ENCODE data around the gene IQUB.
"Not testable (repeated sequence)": the region's sequence is repeated elsewhere in the genome, so short reads cannot be mapped to it uniquely, and the experiment has no call there.

The IQUB gene

DNA sequence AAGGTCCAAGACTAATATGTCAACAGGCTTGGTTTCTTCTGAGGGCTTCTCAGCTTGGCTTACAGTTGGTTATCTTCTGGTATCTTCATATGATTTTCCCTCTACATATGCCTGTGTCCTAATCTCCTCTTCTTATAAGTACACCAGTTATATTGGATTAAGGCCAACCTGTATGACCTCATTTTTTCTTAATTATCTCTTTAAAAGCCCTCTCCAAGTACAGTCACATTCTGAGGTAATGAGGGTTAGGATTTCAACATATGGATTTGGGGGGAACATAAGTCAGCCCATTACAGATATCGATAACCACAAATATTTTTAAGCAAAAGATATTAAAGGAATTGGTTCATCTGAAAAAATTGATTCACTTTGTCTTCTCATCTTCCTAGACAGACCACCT, 49.2 kb downstream of the IQUB start:
- peak; percentile 22 for DNase-seq

DNA sequence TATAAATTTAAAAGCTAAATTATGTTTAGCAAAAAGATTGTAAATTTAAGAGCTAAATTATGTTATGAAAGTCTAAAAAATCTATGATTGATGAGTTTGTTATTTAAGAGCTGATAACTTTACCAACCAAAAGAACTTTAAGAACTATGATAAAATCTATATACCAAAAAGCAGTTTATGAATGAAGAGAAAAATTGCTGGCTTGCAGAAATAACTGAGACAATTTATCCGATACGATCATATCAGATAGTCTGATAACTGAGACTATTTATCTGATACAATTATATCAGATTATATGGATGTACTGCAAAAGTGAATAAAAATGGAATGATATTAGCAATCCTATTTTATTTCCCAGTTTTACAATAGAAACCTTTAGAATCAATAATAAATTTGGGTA, 50.2 kb downstream of the IQUB start:
- no peak for DNase-seq

DNA sequence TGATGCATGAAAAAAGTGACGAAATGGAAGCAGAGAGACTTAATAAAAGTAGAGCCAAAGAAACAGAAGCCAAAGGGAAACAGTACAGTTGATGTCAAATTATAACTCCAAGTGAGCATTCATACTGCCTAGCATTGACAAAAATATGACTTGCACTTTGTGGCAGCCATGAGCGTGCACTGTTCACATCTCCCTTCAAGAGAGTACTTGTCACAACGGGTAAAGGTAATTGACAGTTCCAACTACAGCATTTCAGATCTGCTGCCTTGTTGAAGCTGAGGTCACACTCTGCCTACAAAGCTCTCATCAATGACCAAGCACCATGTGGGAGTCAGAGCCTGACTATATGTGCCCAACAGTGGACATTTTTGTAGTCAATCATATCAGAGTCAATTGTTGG, 54.3 kb downstream of the IQUB start:
- no peak for DNase-seq

DNA sequence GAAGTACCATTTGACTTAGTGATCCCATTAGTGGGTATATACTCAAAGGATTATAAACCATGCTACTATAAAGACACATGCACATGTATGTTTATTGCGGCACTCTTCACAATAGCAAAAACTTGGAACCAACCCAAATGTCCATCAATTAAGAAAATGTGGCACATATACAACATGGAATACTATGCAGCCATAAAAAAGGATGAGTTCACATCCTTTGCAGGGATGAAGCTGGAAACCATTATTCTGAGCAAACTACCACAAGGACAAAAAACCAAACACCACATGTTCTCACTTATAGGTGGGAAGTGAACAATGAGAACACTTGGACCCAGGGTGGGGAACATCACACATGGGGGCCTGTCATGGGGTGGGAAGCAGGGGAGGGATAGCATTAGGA, 56.3 kb downstream of the IQUB start:
- not testable (repeated sequence) for DNase-seq

DNA sequence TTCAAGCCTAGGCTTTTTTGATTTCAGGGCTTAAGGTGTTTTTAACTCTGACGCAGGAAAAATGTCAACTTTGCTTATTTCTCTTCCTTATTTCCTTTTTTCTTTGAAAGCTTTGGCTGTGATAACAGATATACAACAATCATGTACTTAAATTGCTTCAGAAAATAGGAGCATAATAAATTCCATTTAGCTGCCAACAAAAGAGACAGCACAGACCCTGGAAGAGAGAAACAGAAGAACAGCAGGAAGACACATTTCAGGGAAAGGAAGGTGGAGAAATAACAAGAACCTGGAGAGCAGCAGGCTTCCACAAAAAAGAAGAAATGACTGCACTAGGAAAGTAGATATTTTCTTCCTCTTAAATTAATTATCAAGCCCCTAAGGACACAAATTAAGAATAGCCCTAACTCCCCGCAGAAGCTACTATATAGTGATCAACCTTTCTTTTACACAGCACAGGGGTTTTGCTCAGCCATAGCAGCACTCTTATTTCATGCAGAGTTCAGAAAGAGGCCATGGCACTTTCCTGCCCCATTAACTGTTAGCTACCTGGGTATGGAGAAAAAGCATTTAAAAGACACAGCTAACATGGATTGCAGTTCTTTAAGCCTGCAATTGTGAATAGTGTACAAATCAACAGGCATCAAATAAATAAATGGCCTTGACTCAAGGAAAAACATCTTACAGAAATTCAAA, 61.5 kb downstream of the IQUB start:
- no peak for DNase-seq

DNA sequence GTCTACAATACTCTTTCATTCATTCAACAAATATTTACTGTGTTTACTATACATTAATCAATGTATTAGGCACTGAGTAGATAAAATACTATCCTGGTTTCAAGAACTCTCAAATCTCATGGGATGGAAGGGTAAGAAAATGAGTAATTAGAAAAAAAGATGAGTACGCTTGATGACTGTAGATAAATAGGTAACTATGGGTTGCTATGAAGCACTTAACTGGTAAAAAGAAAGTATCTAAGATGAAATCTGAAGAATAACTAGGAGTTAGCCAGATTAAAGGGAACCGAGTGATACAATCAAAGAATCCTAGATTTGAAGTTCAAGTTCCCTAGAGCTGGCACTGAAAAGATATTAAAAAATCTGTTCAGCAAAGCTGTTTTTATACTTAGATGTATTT, 62.1 kb downstream of the IQUB start:
- no peak for DNase-seq

DNA sequence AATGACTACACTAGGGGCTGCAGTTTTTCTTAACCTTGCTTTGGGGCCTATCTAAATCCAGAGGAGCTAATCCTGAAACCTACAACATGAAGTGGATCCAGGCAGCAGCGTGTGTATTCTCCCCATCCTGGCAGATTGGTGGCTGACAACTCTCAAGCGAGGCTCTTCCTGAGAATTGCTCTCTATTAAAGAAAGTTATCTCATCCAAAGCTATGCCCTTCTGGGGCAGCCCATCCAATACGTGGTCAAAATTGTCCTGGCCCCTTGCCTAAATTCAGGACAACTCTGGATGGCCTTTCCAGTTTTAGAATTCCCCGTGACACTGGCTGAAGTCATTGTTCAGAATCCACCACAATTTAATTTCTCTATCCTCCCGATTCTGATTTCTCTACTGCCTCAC, 66.1 kb downstream of the IQUB start:
- DNase-seq: no peak

DNA sequence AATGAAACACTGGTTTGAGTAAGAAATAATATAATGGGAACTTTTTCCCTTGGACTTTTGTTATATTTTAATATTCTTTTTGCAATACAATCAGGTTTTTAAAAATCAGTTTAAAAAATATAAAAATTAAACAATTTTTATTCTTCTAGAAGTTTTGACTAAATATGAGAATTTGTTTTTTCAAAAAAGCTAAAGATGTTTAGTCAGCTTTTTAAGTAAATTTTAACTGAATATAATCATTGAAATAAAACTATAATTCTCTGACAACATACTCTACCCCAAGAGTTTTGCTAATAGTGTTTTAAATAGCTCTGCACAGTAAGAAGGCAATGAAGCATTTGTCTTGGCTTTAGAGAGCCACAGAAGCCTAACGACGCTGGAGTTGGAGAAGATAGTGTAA, 70.5 kb downstream of the IQUB start:
- DNase-seq: no peak

DNA sequence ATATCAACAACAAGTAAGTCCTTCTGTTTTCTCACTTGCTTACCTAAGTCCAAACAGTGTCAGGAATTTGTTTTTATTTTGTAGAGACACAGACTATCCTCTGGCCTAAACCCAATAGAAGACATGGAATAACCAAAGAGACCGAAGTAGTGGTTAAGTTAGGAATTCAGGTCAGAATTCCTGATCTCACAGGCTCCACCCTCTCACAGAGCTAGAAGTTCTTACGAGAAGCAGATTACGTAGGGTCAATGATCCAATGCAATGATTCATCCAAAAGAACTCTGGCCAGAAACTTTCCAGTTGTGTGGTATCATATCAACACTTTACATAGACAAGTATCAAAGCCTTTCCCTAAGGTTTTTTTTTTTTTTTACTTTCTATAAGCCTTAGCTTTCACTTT, 73.8 kb downstream of the IQUB start:
- no peak for DNase-seq

DNA sequence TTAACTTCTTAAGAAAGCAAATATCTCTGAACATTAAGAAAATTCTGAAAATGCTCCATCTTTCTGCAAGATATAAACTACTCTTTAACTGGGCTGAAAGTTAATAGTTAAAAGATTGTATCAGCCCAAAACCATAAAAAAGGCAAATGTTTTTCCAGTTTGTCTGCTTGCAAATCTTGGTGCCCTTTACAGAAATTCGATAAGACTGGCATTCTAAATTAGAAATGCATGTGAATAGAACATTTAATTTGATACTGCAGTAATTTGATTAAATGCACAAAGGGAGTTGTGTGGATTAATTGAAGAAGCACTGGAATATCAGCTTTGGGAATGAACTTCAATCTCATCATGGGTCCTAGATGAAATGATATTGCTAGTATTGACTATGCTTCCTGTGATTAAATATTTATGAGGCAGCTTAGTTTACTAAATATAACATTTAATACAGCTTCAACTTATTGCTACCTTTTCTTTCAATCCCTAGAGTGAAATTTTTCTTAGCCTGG, 78.4 kb downstream of the IQUB start:
- DNase-seq: no peak

DNA sequence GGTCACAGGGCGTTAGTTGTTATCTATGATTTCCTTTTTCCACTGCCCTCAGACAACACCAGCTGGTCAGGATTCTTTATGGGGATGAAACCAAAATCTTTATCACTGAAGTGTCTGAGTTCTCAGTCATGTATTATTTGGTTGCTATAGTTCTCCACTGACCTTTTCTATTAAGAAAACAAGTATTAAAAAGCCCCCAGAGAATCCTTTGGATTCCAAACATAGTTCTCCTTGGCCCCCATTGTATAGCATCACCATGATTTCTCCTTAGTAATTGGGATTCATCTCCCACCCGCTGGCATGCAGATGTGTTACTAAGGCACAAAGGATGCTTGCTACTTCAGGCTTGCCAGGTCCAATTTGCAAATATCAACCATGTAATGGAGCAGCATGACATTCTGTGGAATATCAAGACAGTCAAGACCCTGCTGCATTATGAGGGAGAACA, 94.3 kb downstream of the IQUB start:
- peak; percentile 11 for DNase-seq

DNA sequence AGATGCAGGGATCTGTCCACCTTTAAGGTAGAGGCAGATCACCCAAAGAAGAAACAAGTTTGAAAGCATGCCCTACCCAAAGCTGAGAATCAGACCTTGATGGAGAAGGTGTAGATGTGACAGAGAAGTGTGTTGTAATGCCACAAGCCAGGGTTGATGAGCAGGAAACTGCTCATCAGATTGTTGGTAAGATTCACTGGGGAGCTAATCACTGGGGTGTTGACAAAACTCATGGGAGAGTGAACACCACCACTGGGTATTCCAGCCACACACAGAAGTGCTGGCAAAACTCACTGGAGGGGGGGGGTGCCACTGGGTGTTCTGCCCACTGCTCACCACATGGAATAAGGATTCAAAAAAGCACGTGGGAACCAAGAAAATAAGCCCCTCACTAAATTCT, 95.2 kb downstream of the IQUB start:
- no peak for DNase-seq

DNA sequence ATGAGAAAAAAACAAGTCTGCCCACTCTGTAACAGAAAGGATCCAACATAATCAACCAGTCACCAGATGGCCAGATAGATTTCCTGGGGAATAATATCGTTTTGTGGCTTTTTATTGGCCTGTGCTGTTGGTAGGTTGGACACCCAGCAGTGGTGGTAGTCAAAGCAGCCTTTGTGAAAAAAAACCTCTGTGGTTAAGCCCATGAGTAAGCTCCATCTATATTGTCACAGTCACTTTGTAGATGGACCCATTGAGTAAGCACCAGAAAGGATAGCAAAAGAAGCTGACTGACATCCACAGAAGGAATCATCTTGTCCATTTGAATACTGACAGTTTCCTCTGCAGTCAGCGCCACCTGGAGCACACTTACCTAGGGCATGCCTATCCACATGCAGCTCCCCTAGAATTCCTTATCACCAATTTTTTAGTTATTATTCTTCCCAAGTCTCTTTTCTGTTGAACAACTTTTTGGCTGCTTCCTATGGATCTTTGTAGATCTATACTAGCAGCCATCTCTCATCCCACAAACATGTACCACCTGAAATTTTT, 96.9 kb downstream of the IQUB start:
- DNase-seq: peak; percentile 73

DNA sequence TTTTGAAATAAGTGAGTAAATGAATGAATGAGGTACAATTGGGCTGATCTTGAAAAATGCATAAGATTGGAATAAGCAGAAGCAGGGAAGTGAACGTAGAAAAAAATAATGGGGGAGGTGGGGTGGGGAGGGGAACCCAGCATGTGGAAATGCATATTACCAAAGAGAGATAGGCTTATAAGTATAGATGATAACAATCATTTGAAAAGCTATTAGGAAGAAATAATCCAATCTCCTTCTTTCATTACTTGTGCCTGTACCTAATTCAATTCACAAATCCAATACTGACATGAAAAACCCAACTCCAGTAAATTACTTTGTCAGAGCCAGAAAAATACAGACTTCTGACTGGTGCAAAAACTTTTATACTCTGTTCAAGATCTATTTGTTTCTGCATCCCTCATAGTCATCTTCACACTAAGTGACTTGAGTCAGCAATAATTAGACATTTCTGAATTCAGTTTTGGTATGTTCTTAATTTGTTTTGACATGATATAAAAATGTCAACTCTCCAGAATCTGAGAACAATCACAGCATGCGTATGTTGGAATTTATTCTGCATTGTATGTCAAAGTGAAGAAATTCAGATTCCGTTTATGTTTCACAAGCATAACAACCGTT, 99.2 kb downstream of the IQUB start:
- no peak for DNase-seq

DNA sequence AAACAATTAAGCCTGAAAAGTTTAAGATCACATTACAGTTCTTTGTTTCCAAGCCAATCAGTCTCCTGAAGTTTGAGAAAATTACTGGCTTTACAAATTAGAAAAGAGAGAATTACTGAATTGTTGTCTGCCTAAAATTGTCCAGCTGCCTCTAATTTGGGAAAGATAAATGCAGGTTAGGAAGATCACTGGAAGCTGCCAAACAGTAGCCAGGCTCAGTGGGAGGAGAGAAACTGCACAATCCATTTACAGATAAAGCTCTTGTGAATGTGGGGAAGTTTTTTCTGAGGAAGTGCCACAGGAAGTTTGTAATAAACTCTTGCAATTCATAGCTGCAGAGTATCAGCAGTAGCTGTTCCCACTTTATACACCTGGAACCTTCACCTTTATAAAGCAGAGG, 100.7 kb downstream of the IQUB start:
- peak; percentile 23 for DNase-seq

DNA sequence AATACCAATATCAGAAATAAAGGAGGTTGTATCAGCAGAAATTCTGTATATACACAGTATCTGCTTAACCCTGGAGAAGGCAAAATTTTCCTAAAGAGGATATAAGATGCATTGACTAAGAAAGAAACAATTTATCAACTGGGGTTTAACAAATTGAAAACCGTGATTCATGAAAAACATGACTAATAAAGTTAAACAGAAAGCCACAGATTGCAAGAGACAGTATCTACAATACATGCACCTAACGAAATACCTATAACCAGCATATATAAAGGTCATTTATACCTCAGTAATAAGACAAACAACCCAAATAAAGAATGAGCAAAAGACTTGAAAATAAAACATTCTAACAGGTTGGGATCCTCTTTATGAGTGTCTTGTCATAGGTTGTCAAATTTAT, 101.8 kb downstream of the IQUB start:
- no peak for DNase-seq

DNA sequence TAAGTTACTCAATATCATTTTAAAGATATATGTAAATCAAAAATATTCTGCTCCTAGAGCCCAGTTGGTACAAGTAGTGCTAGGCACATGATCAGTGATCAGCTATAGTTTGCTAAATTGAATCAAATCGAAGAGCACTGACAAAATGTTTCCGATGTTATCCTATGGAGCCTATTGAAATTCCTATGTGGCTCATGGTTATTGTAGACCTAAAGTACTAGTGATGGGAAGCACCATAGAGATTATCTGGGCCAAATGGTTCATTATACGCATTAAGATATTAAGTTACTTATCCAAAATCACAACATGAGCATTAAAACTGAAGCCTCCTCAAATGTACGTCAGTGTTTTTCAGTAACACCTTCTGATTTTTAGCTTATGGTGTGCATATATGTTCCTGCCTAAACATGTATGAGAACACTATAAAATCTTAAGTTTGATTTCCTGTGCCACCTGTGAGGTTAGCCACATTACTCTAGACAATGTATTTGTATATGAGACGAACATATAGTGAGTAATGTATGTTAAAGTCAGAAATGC, 103.2 kb downstream of the IQUB start:
- DNase-seq: peak; percentile 16

DNA sequence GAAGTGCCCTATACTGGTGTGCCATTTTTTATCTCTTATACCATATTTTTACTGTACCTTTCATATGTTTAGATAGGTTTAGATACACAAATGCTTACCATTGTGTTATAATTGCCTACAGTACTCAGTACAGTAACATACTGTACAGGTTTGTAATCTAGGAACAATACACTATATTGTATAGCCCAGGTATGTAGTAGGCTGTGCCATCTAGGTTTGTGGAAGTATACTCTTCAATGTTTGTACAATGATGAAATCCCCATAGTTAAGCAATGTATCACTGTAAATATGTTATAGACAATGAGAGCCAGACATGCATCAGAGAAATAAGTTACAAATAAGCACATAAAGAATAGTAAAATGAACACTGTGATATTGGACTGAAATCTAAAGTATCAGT, 109.1 kb downstream of the IQUB start:
- no peak for DNase-seq

DNA sequence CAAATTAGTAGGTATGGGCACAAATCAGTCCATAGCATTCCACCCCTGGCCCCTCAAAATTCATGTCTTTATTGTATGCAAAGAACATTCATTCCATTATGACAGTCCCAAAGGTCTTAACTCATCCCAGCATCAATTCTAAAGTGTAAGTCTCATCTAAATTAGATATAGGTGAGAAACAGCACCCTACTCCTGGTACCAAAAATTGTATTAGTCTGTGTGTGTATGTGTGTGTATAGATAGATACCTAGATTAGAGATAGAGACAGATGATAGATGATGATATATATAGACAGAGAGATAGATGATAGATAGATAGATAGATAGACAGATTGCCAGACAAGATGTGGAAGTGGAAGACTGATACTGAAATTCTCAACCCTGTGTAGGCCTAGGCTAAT, 109.9 kb downstream of the IQUB start:
- DNase-seq: no peak

DNA sequence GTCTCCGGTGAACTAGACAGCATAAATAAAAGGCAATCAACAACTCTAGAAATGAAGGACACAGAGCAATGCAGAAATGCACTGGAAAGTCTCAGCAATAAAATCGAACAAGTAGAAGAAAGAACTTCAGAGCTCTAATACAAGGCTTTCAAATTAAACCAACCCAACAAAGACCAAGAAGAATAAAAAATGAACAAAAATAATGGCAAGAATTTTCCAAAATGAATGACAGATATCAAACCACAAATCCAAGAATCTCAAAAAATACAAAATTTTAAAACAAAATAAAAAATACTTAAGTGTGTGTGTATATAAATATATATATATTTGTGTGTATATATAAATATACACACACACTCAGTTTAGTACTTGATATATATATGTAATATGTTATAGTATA, 110.8 kb downstream of the IQUB start:
- no peak for DNase-seq

DNA sequence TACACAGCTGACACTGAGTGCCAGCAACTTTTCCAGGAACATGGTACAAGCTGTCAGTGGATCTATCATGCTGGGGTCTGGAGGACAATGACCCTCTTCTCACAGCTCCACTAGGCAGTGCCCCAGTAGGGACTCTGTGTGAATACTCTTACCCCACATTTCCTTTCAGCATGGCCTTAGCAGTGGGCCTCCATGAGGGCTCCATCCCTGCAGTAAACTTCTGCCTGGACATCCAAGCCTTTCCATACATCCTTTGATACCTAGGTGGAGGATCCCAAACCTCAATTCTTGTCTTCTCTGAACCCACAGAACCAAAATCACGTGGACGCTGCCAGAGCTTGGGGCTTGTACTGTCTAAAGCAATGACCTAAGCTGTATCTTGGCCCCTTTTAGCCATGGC, 116.8 kb downstream of the IQUB start:
- peak; percentile 22 for DNase-seq

DNA sequence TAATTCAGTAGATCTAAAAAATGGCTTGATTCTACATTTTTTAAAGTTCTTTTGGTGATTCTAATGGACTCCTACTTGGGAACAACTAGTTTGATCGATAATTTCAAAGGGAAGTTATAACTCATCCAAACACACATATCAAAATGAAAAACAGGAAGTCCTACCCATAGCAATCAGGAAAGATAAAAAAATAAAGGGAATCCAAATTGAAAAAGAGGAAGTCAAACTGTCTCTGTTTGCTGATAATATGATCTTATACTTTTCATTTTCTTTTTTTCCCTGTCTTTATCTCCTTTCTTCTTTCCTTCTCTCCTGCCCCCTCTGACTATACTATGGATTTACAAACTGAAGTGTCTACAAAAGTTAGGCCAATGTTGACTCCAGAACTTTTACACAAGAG, 118.8 kb downstream of the IQUB start:
- DNase-seq: peak; percentile 70

DNA sequence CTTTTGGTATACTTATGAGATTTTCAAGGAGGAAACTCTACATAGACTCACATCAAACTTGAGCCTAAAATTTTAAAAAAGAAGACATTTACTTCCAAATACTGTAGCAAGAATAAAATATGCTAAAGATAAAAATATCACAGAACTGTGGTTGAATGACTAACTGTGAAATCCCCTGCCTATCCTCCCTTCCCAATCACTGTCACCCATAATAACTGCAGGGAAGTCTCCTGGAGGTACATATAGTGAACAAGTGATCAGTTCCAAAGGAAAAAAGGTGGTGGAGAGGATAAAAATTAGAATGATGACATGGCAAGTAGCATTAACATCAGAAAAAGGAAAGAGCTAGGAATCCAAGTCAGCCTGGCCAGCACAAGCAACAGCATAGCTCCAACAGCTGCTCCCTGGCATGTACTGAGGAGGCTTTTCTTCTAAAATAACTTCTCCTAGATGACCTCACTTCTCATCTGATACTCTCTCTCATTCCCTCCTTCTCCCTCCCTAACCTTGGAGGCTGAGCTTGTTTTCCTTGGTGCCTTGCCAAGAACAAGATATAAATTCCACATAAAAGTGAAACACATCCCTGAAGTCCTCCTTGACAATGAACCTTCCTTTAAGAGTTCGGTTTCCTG, 124.0 kb downstream of the IQUB start:
- DNase-seq: peak; percentile 4

DNA sequence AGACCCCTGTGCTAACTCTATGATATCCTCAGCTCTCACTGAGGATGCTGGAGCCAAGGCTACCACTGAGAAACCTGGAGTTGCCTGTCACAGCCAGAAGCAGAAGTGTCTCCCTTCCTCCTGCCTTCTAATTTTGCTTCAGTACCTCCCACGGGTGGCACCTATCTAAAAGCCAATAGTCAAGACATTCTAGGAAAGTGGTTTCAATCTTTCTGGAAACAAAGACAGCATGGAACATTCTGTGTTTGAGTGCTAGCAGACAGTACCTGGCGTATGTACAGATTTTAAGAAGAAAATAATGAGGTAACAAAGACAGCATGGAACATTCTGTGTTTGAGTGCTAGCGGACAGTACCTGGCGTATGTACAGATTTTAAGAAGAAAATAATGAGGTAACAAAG, 126.4 kb downstream of the IQUB start:
- DNase-seq: not testable (repeated sequence)
